GM20000 (cell line): ENCODE data around the gene RNF5.

Source experiments
- DNase-seq: peaks from one replicate; pipeline ENCODE4 v3.0.0; 2012; ENCODE audit warnings: low spot score
- CTCF ChIP-seq: IDR thresholded peaks from 2 replicates; pipeline ENCODE4 v1.5.1; 2012; ENCODE audit warnings: mild to moderate bottlenecking, control low read depth; ENCODE audit errors: extremely low read depth, missing control alignments

The RNF5 gene

GRCh38 chr6:32212076-32212760 is 34.0 kb downstream of the RNF5 start:
- no peak for DNase-seq
- TF ChIP-seq CTCF, result no peak

GRCh38 chr6:32213649-32214048 is 35.4 kb downstream of the RNF5 start:
- DNase-seq, result no peak
- no peak for TF ChIP-seq CTCF

GRCh38 chr6:32214126-32214525 is 35.9 kb downstream of the RNF5 start:
- no peak for TF ChIP-seq CTCF
- no peak for DNase-seq

- DNase-seq, result no peak
Observed at GRCh38 chr6:32215617-32216016, 37.4 kb downstream of the RNF5 start.

GRCh38 chr6:32216285-32216684 is 38.1 kb downstream of the RNF5 start:
- TF ChIP-seq CTCF, result no peak
- DNase-seq, result no peak

More at GRCh38 chr6:32215617-32216016, 37.4 kb downstream of the RNF5 start:
- no peak for TF ChIP-seq CTCF

GRCh38 chr6:32216998-32217397 is 38.8 kb downstream of the RNF5 start:
- no peak for DNase-seq
- no peak for TF ChIP-seq CTCF

- DNase-seq, result no peak
- TF ChIP-seq CTCF, result no peak
Observed at GRCh38 chr6:32218167-32218566, 40.0 kb downstream of the RNF5 start.
